COLO829 (cell line): Measurements from ENCODE around the gene CCNJL.
"Not testable (repeated sequence)": the region's sequence is repeated elsewhere in the genome, so short reads cannot be mapped to it uniquely, and the experiment has no call there.

Experiments used
- DNase-seq: peaks from one replicate; pipeline ENCODE4 v3.0.0; 2012; ENCODE audit warnings: low spot score

Gene CCNJL

DNA sequence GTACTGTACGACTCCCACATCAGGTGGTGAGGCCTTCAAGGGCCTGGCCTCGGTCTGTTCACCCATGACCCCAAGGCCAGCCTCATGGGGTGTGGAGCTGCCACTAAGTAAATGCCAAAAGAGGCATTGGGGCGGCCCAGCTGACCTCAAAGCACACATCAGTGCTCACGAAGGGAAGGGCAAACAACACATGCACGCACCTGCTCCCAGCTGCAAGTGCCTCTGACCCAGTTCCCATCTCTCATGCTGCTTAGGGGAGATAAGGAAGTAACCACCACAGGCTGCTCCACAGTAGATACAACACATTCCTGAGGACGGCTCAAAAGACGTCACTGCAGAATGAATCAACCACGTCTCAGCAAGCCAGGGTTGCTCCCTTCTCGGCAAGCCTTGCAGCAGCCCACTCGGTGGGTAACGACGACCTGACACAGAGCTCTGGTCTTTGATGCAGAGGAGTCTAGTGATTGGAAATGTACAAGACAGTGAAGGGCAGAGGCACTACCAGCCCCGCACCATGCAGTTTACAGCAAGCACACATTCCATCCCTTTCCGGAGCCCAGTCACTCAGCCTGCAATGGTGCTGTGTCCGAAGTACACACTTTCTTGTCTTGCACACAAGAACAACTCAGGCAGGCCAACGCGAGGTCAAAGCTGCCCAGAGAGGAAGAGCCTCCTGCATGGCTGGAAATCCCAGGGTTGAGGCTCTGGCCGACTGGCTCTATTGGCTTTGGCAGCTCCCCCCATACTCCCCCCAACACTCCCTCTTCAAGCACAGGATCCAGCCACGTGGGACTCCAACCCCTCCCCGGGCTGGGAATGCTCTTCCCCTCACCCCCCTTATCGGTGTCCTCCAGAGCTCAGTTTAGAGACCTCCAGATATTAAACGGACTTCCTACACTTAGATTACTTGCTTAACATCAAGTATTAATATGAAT, 51.2 kb downstream of the CCNJL start:
- no peak for DNase-seq

DNA sequence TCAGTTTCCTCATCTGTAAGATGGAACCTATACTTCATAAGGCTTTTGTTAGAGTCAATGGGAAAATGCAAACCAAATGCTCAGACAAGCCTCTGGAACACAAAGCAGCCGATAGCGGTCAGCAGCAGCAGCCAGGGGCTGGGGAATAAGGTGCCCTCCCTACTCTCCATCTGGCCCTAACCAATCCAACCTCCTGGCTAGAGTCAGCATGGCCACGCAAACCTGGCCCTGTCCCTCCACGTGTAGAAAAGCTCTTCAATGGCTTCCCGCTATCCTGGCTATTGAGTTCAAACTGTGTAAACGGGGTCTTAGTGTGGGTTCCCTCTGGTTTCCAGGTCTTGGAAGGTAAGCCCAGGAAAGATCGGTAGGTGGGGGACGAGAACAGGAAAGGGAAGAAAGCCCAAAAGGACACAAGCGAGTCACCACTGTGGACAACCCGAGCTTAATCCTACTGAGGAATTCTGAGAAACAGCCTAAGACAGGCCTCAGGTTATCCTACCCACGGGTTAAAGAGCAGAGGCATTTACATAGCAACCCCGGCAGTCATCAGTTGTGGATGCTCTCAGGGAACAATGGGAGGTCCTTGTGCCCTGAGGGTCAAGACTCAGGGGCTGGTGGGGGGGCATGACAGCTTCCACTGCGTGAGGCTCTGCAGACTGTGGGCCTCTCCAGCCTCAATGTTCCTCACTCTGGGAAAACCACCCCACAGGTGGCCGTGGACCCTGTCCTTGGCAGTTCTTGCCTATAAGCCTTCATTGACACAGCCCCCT, 52.2 kb downstream of the CCNJL start:
- no peak for DNase-seq

DNA sequence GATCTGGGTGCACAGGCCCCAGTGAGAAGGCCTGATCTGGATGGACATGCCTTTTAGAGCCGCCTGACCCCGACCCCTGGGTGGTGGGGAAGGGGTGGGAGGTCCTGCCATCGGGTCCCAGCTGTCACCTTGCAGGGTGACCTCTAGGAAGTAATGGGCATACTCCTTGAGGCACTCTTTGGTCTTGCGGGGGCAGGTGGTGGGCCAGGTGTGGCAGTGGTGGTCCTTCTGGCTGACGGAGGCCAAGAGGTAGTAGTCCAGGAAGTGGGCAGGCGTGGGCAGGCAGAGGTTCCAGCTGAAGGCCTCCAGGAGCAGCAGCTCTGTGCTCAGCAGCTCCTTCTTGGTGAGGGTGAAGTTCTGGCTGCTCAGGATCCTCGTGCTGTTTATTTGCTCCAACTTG, 53.0 kb downstream of the CCNJL start:
- no peak for DNase-seq

DNA sequence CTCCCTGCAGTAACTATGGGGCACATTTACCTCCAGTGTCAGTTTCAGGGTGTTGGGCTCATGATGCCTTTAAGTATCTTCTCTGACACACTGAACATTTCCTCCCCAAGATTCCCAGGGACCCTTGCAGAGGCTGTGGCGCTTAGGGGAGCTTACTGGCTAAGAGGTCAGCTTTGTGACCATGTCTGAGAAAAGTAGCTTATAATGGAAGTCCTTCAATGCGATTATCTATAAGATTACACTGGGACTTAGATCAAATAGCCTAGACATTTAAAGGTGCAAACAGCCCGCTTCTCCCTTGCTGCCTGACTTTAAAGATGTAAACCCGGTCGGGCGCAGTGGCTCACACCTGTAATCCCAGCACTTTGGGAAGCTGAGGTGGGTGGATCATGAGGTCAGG, 57.7 kb downstream of the CCNJL start:
- no peak for DNase-seq

DNA sequence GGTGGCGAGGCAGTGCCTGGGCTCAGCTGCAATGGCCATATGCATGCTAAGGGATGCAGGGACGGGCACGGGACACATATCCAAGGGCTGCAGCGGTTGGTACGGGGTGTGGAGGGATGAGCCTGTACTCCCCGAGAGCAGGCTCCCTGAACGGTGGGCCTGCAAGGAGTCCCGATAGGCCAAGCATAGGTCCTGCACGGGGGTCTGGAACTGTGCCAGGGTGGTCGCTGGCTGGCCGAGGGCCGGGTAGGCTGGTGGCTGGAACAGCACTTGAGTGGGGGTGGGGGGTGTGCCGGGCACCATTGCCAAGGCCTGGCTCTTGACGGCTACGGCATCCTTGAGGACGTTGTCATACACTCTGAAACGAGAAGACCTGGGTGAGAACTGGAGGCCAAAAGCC, 58.9 kb downstream of the CCNJL start:
- DNase-seq = no peak

DNA sequence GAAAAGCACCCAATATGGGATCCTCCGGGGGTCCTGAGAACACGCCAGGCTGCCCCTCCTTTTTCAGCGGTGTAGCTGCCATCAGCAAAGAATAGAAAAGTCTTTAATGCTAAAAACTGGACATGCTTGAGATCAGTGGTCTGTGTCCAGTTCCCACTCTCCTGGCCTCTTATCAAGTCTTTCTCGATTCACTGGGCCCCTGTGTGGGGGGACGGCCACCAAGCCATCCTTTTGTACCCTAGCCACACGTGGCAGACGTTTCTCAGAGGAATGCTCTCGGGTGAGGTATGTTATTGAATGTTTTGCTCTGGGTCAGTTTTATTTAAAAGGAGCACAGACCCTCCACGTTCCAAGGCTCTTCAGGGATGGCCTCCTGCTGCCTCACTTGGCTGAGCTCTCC, 59.4 kb downstream of the CCNJL start:
- DNase-seq = no peak

DNA sequence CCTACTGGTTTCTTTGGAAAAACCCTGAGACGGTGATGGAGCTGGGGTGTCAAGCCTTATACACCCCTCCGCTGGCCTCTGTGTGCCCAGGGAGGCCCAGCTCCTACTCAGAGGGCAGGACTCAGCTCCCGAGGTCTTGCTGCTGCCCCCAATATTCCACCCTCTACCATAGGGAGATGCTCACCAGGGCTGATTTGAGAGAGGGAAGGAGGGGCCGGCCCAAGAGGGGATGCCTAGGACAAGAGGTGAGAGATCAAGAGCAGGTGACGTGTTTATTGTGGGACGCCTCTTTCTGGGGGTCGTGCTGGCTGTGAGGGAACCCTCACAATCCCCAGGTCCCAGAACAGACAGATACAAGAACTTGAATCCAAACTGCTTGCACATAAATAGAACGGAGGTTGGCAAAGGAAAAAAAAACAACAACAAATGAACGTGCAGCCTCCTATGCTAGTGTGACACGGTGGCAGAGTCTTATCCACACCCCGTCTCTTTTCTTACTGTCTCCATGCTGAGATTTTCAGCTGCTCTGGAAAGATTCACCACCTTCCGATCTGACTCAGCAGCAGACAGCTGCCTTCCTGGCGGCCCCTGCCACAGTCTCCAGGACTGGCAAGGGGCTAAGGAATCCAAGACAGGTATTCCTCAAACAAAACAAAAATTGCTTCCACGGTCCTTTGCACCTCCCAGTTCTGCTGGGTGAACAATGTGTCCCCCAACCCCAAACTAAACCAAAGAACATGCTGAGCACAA, 60.8 kb downstream of the CCNJL start:
- DNase-seq = no peak

DNA sequence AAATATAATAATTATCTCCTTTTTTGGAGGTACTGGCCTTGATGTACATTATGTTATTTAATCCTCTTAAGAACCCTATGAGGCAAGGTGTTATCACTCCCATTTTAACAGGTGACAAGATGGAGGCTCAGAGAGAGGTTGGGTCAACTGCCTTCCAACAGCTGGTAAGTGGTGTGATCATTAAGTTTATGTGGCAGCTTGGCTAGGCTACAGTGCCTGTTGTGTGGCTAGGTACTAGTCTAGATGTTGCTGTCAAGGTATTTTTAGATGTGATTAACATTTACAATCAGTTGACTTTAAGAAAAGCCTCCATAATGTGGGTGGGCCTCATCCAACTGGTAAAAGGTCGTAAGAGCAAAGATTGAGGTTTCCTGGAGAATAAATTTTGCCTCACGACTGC, 61.5 kb downstream of the CCNJL start:
- no peak for DNase-seq

DNA sequence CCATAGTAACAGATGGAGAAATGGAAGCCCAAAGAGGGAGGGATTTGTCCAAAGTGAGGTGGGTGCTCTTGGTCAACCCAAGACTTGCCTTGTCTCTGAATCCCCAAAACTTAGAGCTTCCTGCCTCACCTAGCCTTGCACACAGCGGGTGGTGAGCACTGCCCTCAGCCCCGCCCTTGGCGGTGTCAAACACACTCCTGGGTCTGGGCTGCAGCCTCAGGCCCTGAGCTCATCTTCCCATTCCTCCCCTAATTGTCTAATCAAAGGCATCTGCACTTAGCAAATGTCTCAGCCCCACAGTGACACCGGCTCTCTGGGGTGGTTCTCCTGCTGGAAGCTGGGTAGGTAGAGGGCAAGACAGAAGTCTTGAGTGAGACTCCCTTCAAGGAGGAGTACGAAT, 62.1 kb downstream of the CCNJL start:
- DNase-seq = no peak

DNA sequence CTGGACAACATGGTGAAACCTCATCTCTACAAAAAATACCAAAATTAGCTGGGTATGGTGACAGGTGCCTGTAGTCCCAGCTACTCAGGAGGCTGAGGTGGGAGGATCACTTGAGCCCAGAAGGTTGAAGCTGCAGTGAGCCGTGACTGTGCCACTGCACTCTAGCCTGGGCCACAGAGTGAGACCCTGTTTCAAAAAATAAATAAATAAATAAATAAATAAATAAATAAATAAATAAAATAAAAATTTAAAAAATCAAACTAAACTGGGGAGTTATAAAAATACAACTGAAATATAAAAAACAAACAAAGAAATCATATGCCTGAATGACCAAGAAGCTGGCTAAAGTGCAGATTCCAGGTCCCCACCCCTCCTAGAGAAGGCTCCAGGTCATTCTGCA, 62.8 kb downstream of the CCNJL start:
- DNase-seq = not testable (repeated sequence)

DNA sequence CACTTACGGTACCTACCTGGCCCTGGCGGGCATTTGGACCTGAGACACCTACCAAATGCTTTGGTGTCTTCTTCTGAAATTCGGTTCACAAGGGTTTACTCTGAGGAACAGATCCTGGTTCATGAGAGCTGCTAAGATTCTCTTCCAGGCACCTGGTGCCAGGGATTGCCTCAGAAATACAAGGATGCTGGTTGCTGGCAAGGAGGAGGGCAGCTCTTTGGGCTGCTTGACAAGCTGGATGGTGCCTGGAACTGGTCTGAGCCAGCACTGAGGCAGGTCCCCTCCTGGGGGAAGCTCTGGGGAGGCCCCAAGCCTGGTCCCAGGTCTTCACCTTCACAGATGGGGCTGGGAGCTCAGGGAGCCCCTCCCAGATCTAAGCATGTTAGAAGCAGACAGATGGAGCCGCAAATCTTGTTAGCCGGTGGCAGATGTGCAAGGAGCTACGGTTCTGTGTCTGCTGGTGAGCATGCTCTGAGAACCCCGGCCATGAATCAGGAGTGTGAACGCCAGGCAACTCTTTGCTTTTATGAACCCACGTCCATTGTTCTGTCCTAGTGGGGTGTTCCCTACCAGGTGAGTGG, 66.8 kb downstream of the CCNJL start:
- no peak for DNase-seq

DNA sequence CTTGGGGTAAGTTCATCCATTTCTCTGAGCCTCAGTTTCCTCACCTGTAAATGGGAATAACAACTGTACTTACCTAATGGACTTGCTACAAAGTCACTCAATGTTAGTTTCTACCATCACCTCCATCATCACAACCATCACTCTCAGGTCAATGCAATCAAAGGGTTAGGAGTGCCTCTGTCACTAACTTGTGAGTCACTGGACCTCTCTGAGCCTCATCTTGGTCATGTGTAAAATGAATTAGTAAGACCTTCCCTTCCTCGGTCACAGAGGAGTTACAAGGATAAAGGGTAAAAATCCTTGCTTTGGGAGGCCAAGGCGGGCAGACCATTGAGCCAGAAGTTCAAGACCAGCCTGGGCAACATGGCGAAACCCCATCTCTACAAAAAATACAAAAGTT, 70.2 kb downstream of the CCNJL start:
- no peak for DNase-seq

DNA sequence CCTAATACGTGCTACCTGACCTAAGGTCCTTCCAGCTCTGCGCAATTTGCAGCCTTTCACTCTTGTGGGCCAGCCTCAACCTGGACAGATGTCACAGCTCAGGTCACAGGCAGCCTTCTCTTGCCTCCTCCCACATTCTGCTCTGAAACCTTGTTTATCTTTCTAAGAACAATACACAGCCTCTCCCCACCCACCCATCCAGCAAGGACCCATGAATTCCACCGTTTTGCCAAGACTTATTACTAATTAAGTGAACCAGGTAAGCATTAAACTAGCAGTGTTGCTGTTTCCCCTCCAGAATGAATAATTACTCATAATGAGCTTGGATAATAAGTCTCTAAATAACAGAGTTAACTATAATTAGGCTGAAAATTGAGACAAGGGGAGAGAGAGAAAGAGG, 72.0 kb downstream of the CCNJL start:
- DNase-seq = no peak

DNA sequence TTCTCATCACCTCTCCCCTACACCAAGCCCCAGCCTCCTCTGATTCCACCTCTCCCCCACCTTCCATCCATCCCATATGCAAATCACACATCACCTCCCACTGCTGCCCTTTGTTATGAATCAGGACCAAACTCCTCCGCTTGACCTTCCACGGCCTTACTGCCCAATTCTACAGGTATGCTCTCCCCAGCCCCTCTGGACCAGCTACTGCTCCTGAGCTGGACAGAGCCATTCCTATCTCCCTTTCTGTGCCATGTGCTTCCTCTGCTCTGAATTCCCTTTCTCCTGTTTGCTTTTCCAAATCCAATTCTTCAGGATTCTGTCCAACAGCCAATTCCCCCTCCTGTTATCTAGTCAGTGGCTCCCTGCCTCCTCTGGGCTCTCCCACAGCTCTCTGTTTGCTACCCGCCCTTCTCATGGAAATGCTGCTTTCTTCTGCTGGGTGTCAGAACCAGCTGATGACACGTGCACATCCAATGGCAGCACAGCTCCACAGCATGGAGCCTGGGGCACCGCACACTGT, 74.7 kb downstream of the CCNJL start:
- DNase-seq = no peak

DNA sequence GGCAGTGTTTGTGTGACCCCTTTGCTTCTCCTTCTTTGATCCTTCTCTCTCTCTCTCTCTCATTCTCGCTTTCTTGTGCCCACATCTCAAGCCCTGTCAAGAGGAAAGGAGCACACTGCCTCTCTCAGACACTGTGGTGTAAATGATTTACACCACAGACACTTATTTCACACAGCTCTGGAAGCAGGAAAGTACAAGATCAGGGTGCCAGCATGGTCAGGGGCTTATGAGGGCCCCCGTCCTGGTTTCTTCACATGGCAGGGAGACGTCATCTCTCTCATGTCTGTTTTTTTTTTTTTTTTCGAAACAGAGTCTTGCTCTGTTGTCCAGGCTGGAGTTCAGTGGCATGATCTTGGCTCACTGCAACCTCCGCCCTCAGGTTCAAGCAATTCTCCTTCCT, 76.6 kb downstream of the CCNJL start:
- no peak for DNase-seq

DNA sequence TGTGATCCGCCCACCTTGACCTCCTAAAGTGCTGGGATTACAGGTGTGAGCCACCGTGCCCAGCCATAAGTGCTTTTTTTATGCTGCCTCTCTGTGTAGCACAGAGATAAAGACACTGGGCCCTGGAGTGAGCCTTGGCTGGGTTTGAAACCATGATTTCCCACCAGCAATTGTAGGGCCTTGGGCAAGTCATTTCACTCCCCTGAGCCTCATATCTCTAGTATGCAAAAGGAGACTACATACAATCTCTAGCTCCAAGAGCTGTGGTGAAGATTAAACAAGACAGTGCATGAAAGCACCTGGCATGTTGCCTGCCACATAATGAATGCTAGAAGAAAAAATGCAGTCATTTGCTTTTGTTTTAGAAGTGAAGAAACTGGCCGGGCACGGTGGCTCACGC, 79.1 kb downstream of the CCNJL start:
- no peak for DNase-seq

DNA sequence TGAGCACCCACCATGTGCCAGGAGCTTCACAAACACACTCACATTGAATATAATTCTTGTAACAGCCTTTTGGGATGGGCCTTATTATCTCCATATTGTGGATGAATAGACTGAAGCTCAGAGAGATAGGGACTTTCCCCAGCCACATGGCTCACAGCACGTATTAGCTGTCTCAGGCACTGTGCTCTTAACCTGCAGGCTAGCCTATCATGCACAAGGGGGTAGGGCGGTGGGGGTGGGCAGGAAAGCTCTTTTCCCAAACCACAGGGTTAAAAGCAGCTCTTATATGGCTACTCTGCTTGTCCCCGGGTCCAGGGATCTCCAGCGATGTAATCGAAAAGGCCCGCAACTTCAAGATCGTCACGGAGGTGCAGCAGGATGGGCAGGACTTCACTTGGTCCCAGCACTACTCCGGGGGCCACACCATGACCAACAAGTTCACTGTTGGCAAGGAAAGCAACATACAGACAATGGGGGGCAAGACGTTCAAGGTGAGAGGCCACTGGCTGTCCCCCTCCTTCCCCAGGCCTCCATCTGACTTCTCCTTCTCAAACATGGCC, 80.5 kb downstream of the CCNJL start:
- DNase-seq = no peak

DNA sequence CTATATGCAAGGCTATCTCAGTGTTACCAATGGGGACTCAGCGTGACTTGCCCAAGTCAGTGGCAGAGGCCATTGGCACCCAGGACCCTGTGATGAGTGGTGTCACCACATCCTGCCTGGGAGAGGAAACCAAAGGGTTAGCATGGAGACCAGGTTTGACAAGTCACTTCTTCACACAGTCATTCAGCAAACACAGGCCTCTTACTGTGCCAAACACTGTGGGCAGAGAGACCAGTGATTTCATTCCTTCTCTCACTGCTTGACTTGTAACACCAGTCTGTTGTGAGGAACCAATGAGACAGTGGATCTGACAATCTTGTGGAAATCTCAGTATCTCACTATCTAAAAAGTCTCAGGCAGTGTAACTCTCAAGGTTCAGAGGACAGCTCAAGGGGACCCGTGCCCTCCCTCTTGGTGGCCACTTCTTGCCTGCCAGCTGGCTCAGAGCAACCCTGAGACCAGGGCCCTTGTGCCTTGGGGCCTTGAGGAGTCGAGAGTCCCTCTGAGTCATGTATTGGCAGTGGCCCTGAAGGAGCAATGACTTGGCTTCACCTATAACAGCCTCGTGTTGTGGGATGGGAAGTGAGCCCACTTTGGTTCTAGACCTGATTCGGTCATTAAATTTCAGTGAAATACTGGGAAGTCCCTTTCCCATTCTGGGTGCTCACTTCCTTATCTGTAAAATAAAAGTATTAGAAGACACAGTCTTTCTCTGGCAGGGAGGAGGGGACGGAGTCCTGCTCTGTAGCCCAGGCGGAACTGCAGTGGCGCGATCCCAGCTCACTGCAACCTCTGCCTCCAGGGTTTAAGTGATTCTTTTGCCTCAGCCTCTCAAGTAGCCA, 81.5 kb downstream of the CCNJL start:
- DNase-seq = no peak

DNA sequence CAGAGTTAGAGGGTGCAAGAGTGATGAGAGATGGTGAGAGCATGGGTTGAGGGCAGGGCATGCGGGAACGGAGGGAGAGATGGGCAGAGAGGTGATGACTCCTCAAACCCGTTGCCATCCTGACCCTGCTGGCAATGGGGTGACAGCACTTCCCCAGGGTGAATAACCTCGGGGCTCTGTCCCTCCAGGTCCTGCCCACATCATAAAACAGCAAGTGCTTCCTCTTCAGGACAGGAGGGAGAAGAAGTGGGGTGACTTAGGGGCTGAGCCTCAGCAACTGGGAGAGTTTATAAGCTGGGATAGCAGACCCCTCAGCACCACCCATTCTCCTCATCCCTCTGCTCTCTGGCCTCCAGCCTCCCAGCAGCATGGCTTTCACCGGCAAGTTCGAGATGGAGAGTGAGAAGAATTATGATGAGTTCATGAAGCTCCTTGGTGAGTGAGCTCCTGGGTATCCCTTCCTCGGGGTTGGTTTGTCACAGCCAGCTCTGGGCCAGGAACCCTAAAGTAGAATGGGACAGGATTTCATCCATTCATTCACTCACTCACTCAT, 83.1 kb downstream of the CCNJL start, which contains the start of gene FABP6:
Gene FABP6 (plus strand): TSS at position 317 of the 553 bp plus-strand sequence. CDS start 52 bp downstream, at position 369.
- no peak for DNase-seq

DNA sequence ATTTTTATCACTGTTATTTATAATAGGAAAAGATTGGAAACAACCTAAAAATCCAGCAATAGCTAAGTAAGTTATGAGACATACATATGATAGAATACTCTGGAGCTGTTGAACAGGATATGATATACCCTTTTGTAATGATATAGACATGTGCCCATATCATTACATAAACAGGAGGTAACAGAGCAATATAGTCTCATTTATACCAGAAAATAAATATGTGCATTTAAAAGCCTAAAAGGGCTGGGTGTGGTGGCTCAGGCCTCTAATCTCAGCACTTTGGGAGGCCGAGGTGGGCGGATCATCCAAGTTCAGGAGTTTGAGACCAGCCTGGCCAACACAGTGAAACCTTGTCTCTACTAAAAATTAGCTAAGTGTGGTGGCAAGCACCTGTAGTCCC, 85.4 kb downstream of the CCNJL start:
- no peak for DNase-seq
